HepG2 (cell line): ENCODE measurements around the gene ELP5. TPM values are rescaled to one million over a fixed set of nuclear protein-coding genes. Genes with fewer than 3 reads are reported as not detected.
A peak's percentile ranks its signal among the peaks of the same experiment; 100 is the strongest.

Experiments used
- ARID4A ChIP-seq: sonication (generic); formaldehyde crosslinking; IDR thresholded peaks from 2 replicates; pipeline ENCODE4 v1.5.0; 2020; ENCODE audit warnings: mild to moderate bottlenecking, missing genetic modification reagents, borderline replicate concordance
- EED ChIP-seq: sonication (generic); formaldehyde crosslinking; IDR thresholded peaks from 2 replicates; pipeline ENCODE4 v1.5.0; 2020; ENCODE audit warnings: mild to moderate bottlenecking, missing genetic modification reagents
- HNF4A ChIP-seq: sonication (generic); formaldehyde crosslinking; IDR thresholded peaks from 2 replicates; pipeline ENCODE4 v1.4.0; 2020; ENCODE audit warnings: missing genetic modification reagents
- KMT2A ChIP-seq: sonication (generic); formaldehyde crosslinking; IDR thresholded peaks from 2 replicates; pipeline ENCODE4 v1.4.0; 2020; ENCODE audit warnings: missing genetic modification reagents
- MNT ChIP-seq: fragments of 450-650 bp; IDR thresholded peaks from 2 replicates; pipeline ENCODE4 v1.6.1; 2016
- POGK ChIP-seq: sonication (generic); formaldehyde crosslinking; conservative IDR thresholded peaks from 2 replicates; pipeline ENCODE4 v1.8.0; 2022; ENCODE audit warnings: mild to moderate bottlenecking, moderate library complexity, missing genetic modification reagents
- REPIN1 ChIP-seq: sonication (generic); formaldehyde crosslinking; IDR thresholded peaks from 2 replicates; pipeline ENCODE4 v1.8.0; 2022; ENCODE audit warnings: missing genetic modification reagents, low read depth, mild to moderate bottlenecking, borderline replicate concordance
- RFXAP ChIP-seq: sonication (generic); formaldehyde crosslinking; IDR thresholded peaks from 2 replicates; pipeline ENCODE4 v1.4.0; 2020; ENCODE audit warnings: missing genetic modification reagents, borderline replicate concordance
- SIN3B ChIP-seq: fragments of 150-350 bp; IDR thresholded peaks from 2 replicates; pipeline ENCODE4 v1.6.1; 2014; ENCODE audit warnings: low read length
- SMYD3 ChIP-seq: sonication (generic); formaldehyde crosslinking; IDR thresholded peaks from 2 replicates; pipeline ENCODE4 v1.8.1; 2023; ENCODE audit warnings: mild to moderate bottlenecking, missing genetic modification reagents
- YY1 ChIP-seq: IDR thresholded peaks from 2 replicates; pipeline ENCODE4 v1.6.1; 2011; ENCODE audit warnings: low read length, low read depth, moderate library complexity, mild to moderate bottlenecking; ENCODE audit not compliant: insufficient read depth, insufficient replicate concordance
- ZFP36 ChIP-seq: fragments of 150-350 bp; IDR thresholded peaks from 2 replicates; pipeline ENCODE4 v1.6.1; 2018; ENCODE audit warnings: borderline replicate concordance, low read length, low read depth; ENCODE audit not compliant: partially characterized antibody
- ZMYM3 ChIP-seq: sonication (generic); formaldehyde crosslinking; IDR thresholded peaks from 2 replicates; pipeline ENCODE4 v1.5.1; 2020; ENCODE audit warnings: mild to moderate bottlenecking, missing genetic modification reagents
- ZNF17 ChIP-seq: sonication (generic); formaldehyde crosslinking; IDR thresholded peaks from 2 replicates; pipeline ENCODE4 v1.5.0; 2020; ENCODE audit warnings: mild to moderate bottlenecking, missing genetic modification reagents
- ZNF263 ChIP-seq: sonication (generic); formaldehyde crosslinking; IDR thresholded peaks from 2 replicates; pipeline ENCODE4 v1.4.0; 2020; ENCODE audit warnings: missing genetic modification reagents
- ZNF382 ChIP-seq: sonication (generic); formaldehyde crosslinking; IDR thresholded peaks from 2 replicates; pipeline ENCODE4 v1.5.0; 2020; ENCODE audit warnings: missing genetic modification reagents, mild to moderate bottlenecking, borderline replicate concordance
- ZNF501 ChIP-seq: sonication (generic); formaldehyde crosslinking; IDR thresholded peaks from 2 replicates; pipeline ENCODE4 v1.5.1; 2020; ENCODE audit warnings: mild to moderate bottlenecking, moderate library complexity, missing genetic modification reagents
- ZNF614 ChIP-seq: IDR thresholded peaks from 2 replicates; pipeline ENCODE4 v1.6.1; 2018; ENCODE audit warnings: missing biosample characterization, missing genetic modification reagents, inconsistent platforms, borderline replicate concordance
- ZNF850 ChIP-seq: sonication (generic); formaldehyde crosslinking; conservative IDR thresholded peaks from 2 replicates; pipeline ENCODE4 v1.9.0; 2021; ENCODE audit warnings: mild to moderate bottlenecking, missing genetic modification reagents
- ZSCAN30 ChIP-seq: sonication (generic); formaldehyde crosslinking; IDR thresholded peaks from 2 replicates; pipeline ENCODE4 v1.5.0; 2020; ENCODE audit warnings: mild to moderate bottlenecking, missing genetic modification reagents
- polyA plus RNA-seq, 8 experiments: library from polyadenylated mRNA; depleted of rRNA in 3 of 8; stranded (reverse) in 7 of 8; unstranded in 1 of 8; fragments of >200 nt; fragmentation: Illumina TruSeq in 4 of 8; extraction: Trizol in 4 of 8; gene quantifications; 2 replicates each; pipeline versions ENCODE4 v1.2.1 to v1.2.3, GENCODE V29; 2011 to 2016; ENCODE audit warnings: low read depth in 4 of 8, missing spikeins in 1 of 8, mixed read lengths in 1 of 8; ENCODE audit not compliant: insufficient read depth in 1 of 8
- total RNA-seq, 5 experiments: library from RNA; depleted of rRNA; stranded (reverse); fragments of >200 nt; fragmentation: Illumina TruSeq; extraction: Trizol; gene quantifications; 2 replicates each; pipeline ENCODE4 v1.2.3, GENCODE V29; 2016; ENCODE audit warnings: low read depth in 1 of 5

ELP5 gene
- total and polyA plus RNA-seq, 2 of the 13 experiments (the other 11 are each of a cell fraction or from before 2014, with no cell fraction given), result 67.6 to 69.8 TPM

GRCh38 chr17:7307686-7308624 is 55.9 kb downstream of the ELP5 start (continued):
- TF ChIP-seq ZNF501 (CRISPR knock-in tag) (no peak), ZSCAN30 (CRISPR knock-in tag) (no peak), SMYD3 (no peak), RFXAP (CRISPR knock-in tag) (0 out of 2 replicates have a peak, but pooled peaks have one; percentile 25), YY1 (peak; percentile 48), ZNF850 (CRISPR knock-in tag) (no peak), ZFP36 (no peak), ZNF263 (CRISPR knock-in tag) (no peak), ZMYM3 (CRISPR knock-in tag) (no peak), POGK (no peak), ZNF614 (CRISPR knock-in tag) (no peak), ZNF17 (CRISPR knock-in tag) (no peak), REPIN1 (CRISPR knock-in tag) (no peak), HNF4A (CRISPR knock-in tag) (no peak), MNT (no peak), EED (CRISPR knock-in tag) (no peak), KMT2A (CRISPR knock-in tag) (no peak), ZNF382 (CRISPR knock-in tag) (no peak), SIN3B (no peak), ARID4A (CRISPR knock-in tag) (peak; percentile 70)
